GM21717 (cell line): Measurements from ENCODE around the gene CCDC27.

Source experiments
- ATAC-seq: cut with Tn5 transposase; IDR thresholded peaks from one replicate; pipeline ENCODE4 v1.9.1; 2021; ENCODE audit warnings: mild to moderate bottlenecking, moderate library complexity; ENCODE audit not compliant: unreplicated experiment

Gene CCDC27

DNA sequence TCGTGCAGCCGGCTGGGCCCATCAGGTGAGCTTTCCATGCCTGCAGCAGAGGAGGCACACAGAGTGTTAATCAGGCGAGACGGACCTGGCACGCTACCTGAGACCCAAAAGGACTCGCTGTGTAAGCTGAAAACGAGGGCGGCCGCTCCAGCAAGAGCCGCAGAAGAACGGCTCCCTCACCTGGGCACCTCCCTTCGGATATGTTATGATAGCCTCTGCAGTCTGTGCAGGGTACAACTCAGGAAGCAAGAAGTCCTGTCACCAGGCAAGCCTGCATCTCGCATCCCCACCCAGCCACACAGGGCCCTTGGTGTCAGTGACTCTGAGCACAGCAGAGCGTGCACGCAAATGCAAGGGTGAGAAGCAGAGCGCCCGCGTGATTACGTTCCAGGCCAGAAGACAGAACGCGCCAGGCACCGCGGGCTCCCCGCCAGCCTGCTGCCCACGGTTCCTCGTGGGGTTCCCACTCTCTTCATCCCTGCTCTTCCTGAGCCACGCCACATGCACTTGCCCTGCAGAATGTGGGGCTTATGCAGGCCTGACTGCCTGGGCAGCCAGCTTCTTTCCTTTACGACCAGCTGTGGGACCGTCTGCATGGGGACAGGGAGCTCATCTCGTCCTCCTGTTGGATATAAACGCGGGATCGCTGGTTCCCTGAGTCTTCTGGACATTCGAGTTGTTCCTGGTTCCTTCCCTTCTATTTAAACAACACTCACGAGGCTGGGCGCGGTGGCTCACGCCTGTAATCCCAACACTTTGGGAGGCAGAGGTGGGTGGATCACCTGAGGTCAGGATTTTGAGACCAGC lies 64.3 kb downstream of the CCDC27 start:
- no peak for ATAC-seq

- no peak for ATAC-seq
Measured at GRCh38 chr1:3817138-3817740, 65.0 kb downstream of the CCDC27 start.

- no peak for ATAC-seq
Measured at GRCh38 chr1:3817821-3818597, 65.8 kb downstream of the CCDC27 start.

GRCh38 chr1:3819771-3820200 lies 67.5 kb downstream of the CCDC27 start:
- no peak for ATAC-seq

GRCh38 chr1:3820316-3820715 lies 68.1 kb downstream of the CCDC27 start:
- ATAC-seq: no peak

- no peak for ATAC-seq
Measured at GRCh38 chr1:3821004-3821403, 68.8 kb downstream of the CCDC27 start.
